ENCODE data around the gene PRRT1B.
"Not testable (repeated sequence)": the region's sequence is repeated elsewhere in the genome, so short reads cannot be mapped to it uniquely, and the experiment has no call there.

Gene PRRT1B

GRCh38 chr9:131545003-131545785 lies at the start of gene PRRT1B:
TSS of gene PRRT1B (plus strand) at chr9:131545523. CDS start at chr9:131545616, 93 bp downstream.
- DNase-seq (ENCODE audit: low read depth), result no peak

DNA sequence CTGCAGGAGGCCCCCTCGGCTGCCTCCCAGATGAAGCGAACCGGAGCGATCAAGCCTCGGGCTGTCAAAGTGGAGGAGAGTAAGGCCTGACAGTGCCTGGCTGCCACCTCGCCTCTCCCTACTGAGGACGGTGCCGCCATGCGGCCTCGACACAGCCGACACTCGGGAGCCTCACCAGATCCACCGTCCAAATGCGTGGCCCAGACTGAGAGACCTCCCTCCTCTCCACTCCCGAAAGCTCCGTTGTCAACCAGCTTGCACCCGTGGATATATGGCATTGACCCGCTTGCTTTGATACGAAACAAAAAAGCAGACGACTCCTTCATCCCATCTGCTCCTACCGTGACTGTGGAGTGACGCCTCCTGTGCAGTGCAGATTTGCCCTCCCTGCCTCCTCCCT lies 49.5 kb upstream of the PRRT1B start:
- no peak for DNase-seq (ENCODE audit: low read depth)

- DNase-seq (ENCODE audit: low read depth), result no peak
Observed at GRCh38 chr9:131496844-131497405, 48.4 kb upstream of the PRRT1B start.

DNA sequence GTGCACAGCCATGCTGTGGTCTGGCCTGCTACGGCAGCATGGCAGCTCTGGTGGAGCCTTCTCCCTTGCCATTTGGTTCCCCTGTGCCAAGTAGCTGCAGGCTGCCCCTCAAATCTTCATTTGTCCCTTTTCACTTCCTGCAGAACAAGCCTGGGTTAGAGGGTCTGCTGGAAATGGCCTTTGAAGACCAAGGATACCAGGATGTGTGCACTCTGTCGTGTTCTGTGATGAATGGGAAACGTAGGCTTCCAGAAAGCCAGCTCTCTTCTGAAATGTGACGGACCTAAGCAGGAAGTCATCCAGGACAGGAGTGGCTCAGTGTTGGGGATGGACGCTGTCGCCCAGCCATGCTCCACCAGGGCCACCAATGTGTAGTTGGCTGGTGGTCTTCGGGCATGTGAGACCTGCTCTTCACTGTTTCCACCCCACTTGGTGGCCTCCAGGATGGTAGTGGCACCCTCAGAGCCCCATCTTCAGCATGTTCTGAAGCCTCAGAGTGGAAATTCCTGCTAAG lies 46.0 kb upstream of the PRRT1B start:
- DNase-seq (ENCODE audit: low read depth), result no peak

DNA sequence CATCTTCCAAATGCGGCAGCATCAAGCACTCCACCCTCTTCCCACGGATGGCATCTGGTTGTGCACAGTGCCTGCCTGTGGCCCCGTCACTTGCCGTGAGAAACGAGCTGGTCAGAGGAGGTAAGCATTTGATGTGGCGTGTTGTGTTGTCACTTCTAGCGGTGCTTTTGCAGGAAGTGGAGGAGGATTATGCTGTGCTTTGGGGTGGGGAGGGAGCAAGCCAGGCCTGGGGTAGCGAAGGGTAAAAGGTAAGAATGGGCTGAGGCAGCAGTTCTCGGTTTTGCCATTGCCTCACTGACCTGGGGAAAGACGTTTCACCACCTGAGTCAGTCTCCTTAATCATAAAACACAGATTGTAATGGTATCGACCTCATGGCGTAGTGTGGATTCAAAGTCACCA lies 44.9 kb upstream of the PRRT1B start:
- DNase-seq (ENCODE audit: low read depth), result no peak

- no peak for DNase-seq (ENCODE audit: low read depth)
Observed at GRCh38 chr9:131500939-131501541, 44.3 kb upstream of the PRRT1B start.

DNA sequence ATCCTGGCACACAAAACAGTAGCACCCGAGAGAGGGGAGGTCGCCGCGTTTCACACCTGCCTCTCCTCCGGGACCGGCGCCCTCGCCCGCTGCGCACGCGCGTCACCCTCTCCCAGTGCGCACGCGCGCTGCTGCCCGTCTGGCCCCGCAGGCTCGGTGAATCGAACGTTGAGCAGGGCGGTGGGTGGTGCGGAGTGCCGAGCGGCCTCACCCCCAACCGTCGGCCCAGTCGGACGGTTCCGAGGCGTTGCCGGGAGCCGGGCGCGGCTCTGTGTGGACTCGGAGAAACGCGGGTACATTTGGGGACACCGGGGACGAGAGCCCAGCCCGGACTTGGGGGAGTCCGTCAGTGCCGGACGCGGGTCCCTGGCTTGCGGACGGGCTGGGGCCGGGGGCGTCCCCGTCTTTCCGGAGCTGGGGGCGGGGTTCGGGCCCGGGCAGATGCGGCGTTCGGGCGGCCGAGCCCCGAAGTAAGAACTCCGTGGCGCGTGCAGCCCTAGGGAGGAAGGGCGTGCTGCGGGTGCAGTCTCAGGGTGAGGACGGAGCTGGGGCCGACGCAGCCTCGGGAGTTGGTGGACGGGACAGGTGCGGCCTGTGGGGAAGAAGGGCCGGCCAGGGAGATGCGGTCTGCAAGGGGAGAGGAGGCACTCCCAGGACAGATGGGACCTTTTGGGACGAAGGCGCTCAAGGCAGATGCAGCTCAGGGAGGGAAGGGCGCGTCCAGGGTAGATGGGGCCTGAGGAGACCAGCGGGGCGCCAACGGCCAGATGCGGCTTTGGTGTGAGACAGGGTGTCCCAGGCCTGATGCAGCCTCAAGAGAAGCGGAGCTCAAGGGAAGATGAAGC lies 42.3 kb upstream of the PRRT1B start, which contains the start of gene POMT1:
TSS of gene POMT1 (plus strand) at position 138 of the 845 bp plus-strand sequence. CDS start 1,301 bp downstream, outside the sequence.
- peak; percentile 39 for DNase-seq (ENCODE audit: low read depth)

GRCh38 chr9:131503626-131504465 lies 41.5 kb upstream of the PRRT1B start:
- no peak for DNase-seq (ENCODE audit: low read depth)

GRCh38 chr9:131505012-131505411 lies 40.3 kb upstream of the PRRT1B start:
- DNase-seq (ENCODE audit: low read depth), result no peak

DNA sequence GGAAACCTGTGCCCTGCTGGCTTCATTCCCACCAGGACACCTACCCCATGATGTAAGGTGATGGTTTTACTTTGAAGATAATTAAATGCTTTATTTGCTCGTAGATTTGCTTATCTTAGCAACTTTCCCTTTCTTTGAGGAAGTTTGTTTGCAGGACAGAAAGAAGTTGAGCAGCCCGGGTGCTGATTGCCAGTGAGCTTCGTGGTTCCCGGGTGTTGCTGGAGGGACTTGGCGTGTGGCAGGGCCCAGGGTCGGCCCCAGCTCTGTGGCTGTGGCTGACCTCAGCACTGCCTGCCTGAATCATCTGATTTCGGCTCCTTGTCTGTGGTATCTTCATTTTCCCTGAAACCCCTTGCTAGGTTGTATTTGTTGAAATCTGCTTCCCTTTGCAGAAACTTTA lies 33.9 kb upstream of the PRRT1B start:
- DNase-seq (ENCODE audit: low read depth), result no peak

GRCh38 chr9:131511880-131512279 lies 33.4 kb upstream of the PRRT1B start:
- no peak for DNase-seq (ENCODE audit: low read depth)

- DNase-seq (ENCODE audit: low read depth), result no peak
Observed at GRCh38 chr9:131513177-131513576, 32.1 kb upstream of the PRRT1B start.

DNA sequence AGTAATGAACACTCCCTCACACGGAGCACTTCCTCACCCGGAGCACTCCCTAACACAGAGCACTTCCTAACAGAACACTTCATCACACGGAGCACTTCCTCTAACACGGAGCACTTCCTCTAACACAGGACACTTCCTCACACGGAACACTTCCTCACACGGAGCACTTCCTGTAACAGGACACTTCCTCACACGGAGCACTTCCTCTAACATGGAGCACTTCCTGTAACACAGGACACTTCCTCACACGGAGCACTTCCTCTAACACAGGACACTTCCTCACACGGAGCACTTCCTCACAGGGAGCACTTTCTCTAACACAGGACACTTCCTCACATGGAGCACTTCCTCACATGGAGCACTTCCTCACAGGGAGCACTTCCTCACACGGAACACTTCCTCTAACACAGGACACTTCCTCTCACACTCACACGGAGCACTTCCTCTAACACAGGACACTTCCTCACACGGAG lies 29.7 kb upstream of the PRRT1B start:
- DNase-seq (ENCODE audit: low read depth), result not testable (repeated sequence)

- no peak for DNase-seq (ENCODE audit: low read depth)
Observed at GRCh38 chr9:131516100-131516499, 29.2 kb upstream of the PRRT1B start.

GRCh38 chr9:131516930-131517329 lies 28.4 kb upstream of the PRRT1B start:
- no peak for DNase-seq (ENCODE audit: low read depth)

- no peak for DNase-seq (ENCODE audit: low read depth)
Observed at GRCh38 chr9:131517761-131518190, 27.5 kb upstream of the PRRT1B start.

DNA sequence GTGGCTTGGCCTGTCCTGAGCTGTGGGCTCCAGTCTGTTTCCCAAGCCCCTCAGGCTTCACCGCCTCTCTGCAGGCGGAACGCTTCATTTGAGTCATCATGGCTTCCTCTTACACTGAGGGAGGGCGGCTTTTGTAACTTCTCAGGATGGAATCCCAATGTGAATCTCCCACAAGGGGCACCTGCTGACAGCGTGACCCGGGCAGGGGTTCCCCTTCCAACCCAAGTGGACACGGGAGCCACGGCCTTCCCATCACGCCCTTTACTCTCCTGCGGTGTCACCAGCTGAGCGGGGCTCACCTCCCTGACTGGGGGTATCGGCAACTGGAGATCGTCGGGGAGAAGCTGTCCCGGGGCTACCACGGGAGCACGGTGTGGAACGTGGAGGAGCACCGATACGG lies 26.8 kb upstream of the PRRT1B start:
- DNase-seq (ENCODE audit: low read depth), result no peak

- DNase-seq (ENCODE audit: low read depth), result no peak
Observed at GRCh38 chr9:131520503-131520902, 24.8 kb upstream of the PRRT1B start.

GRCh38 chr9:131521203-131521602 lies 24.1 kb upstream of the PRRT1B start:
- DNase-seq (ENCODE audit: low read depth), result no peak

DNA sequence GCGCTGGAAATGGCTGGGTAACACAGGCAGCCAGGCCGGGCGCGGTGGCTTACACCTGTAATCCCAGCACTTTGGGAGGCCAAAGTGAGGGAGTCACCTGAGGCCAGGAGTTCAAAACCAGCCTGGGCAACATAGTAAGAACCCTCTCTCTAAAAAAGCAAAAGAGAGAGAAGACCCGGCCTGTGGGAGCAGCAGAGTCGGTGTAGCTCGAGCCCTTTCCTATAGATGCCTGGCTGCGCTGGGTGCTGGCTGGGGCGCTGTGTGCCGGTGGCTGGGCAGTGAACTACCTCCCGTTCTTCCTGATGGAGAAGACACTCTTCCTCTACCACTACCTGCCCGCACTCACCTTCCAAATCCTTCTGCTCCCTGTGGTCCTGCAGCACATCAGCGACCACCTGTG lies 23.5 kb upstream of the PRRT1B start:
- no peak for DNase-seq (ENCODE audit: low read depth)
